AG09319 (cell line): ENCODE data around the gene RAB11FIP5.
"Not testable (repeated sequence)": the region's sequence is repeated elsewhere in the genome, so short reads cannot be mapped to it uniquely, and the experiment has no call there.

Experiments
- DNase-seq: peaks from one replicate; pipeline ENCODE4 v3.0.0-alpha.2; 2010; ENCODE audit warnings: low read depth; ENCODE audit errors: extremely low read depth
- CTCF ChIP-seq: IDR thresholded peaks from 2 replicates; pipeline ENCODE4 v1.5.1; 2011; ENCODE audit warnings: low read depth, mild to moderate bottlenecking, inconsistent platforms, low read length, moderate library complexity

The RAB11FIP5 gene

GRCh38 chr2:73069855-73070642, 42.7 kb downstream of the RAB11FIP5 start:
- no peak for TF ChIP-seq CTCF
- DNase-seq: no peak

- no peak for DNase-seq
- no peak for TF ChIP-seq CTCF
Measured at GRCh38 chr2:73069041-73069854, 43.5 kb downstream of the RAB11FIP5 start.

- no peak for DNase-seq
- TF ChIP-seq CTCF: no peak
Measured at GRCh38 chr2:73068147-73068546, 44.6 kb downstream of the RAB11FIP5 start.

GRCh38 chr2:73067043-73067442, 45.7 kb downstream of the RAB11FIP5 start:
- DNase-seq: no peak
- TF ChIP-seq CTCF: no peak

GRCh38 chr2:73065070-73065469, 47.7 kb downstream of the RAB11FIP5 start:
- not testable (repeated sequence) for DNase-seq

- no peak for TF ChIP-seq CTCF
- no peak for DNase-seq
Measured at GRCh38 chr2:73063909-73064875, 48.6 kb downstream of the RAB11FIP5 start.

GRCh38 chr2:73063472-73063871, 49.3 kb downstream of the RAB11FIP5 start:
- DNase-seq: no peak
- no peak for TF ChIP-seq CTCF
